Kidney (tissue), 14 donors: ENCODE results near the gene TEX13B. TPM values are rescaled to one million over a fixed set of nuclear protein-coding genes. Genes with fewer than 3 reads are reported as not detected.

Experiments used
- DNase-seq, 5 donors: peaks; one replicate each; pipeline ENCODE4 v3.0.0-alpha.2; 2013 to 2020
- FAIRE-seq: peaks from 2 replicates; lab custom pipeline; 2012; peaks lifted over from hg19 to GRCh38; lab: Jason Lieb, UNC
- H3K27ac ChIP-seq, 2 donors: one replicate each; pipeline ENCODE4 v1.7.0; 2013; ENCODE audit warnings: low read depth in 2 of 2, low read length in 2 of 2, inconsistent platforms in 1 of 2
- H3K27me3 ChIP-seq: one replicate; pipeline ENCODE4 v1.7.1; 2013; ENCODE audit warnings: low read length, inconsistent platforms; ENCODE audit not compliant: control insufficient read depth, insufficient read depth
- H3K36me3 ChIP-seq, 3 donors: one replicate each; pipeline versions ENCODE4 v1.7.0 to v1.7.1; 2013; ENCODE audit warnings: low read length in 3 of 3, control low read depth in 1 of 3, inconsistent platforms in 1 of 3; ENCODE audit not compliant: insufficient read depth in 3 of 3, control insufficient read depth in 2 of 3
- H3K4me1 ChIP-seq, 3 donors: one replicate each; pipeline versions ENCODE4 v1.7.0 to v1.7.1; 2013; ENCODE audit warnings: low read length in 3 of 3, inconsistent platforms in 1 of 3, low read depth in 1 of 3; ENCODE audit not compliant: control insufficient read depth in 2 of 3, insufficient read depth in 2 of 3
- H3K4me3 ChIP-seq, 3 donors: one replicate each; pipeline versions ENCODE4 v1.7.0 to v1.8.1; 2013; ENCODE audit warnings: low read length in 3 of 3, control low read depth in 1 of 3, inconsistent platforms in 1 of 3
- H3K9ac ChIP-seq, 3 donors: one replicate each; pipeline versions ENCODE4 v1.7.0 to v1.7.1; 2013; ENCODE audit warnings: low read length in 3 of 3, control low read depth in 1 of 3, inconsistent platforms in 1 of 3
- H3K9me3 ChIP-seq, 3 donors: one replicate each; pipeline versions ENCODE4 v1.7.0 to v1.7.1; 2013; ENCODE audit warnings: low read length in 3 of 3, control low read depth in 1 of 3, inconsistent platforms in 1 of 3; ENCODE audit not compliant: control insufficient read depth in 2 of 3, insufficient read depth in 1 of 3
- CTCF ChIP-seq: IDR thresholded peaks from 3 replicates; pipeline ENCODE4 v1.5.1; 2012; ENCODE audit warnings: mild to moderate bottlenecking, moderate library complexity, borderline replicate concordance; ENCODE audit not compliant: insufficient read depth; ENCODE audit errors: extremely low read depth
- intact Hi-C: fragments of 100-400 bp; cut with DNase I; formaldehyde crosslinking; loops from one replicate; pipeline ENCODE4 v1.11.1; 2022
- polyA plus RNA-seq: library from polyadenylated mRNA; stranded (reverse); fragments of 350-450 nt; fragmentation: Illumina TruSeq; extraction: RNeasy Lipid Tissue Mini Kit (QIAGEN cat#74804); gene quantifications from one replicate; pipeline ENCODE4 v1.2.3, GENCODE V29; 2014; ENCODE audit warnings: low read depth, low replicate concordance; ENCODE audit not compliant: insufficient read depth
- total RNA-seq: library from RNA; stranded (reverse); fragmentation: NEBNext Ultra II Directional; extraction: Animal tissue kit (Norgen Biotek cat#: 25700); gene quantifications from one replicate; pipeline ENCODE4 v1.2.1, GENCODE V29; 2021
- donor health status: control.
- donor health status: control.
- donor health status: control.
- donor health status: control.
- donor health status: control.
- donor health status: DM: yes; HTN: yes; CAD: no.
- donor health status: Normal renal cell carcinoma (clear cell type).

TEX13B gene
- total and polyA plus RNA-seq, 2 donors from 2014 or later: not detected

- no peak overlapping the region for H3K9ac ChIP-seq
- DNase-seq (peak in 4 of 5 donors; percentile 21 to 39 (median 26)), FAIRE-seq (peak; percentile 82)
- no peaks in the 10 kb centered on the region for H3K27me3 ChIP-seq
- H3K36me3 ChIP-seq: no peaks in the 10 kb centered on the region
- H3K9me3 ChIP-seq: no peaks in the 10 kb centered on the region
- H3K27ac ChIP-seq: no peak overlapping the region
- intact Hi-C loops: no loop called here
- no peak overlapping the region for H3K4me3 ChIP-seq
- peak; percentile 8 for TF ChIP-seq CTCF
- no peaks in the 10 kb centered on the region for H3K4me1 ChIP-seq
Measured at GRCh38 chrX:108001218-108001814, 19.1 kb upstream of the TEX13B start.

- TF ChIP-seq CTCF: no peak
- Histone ChIP-seq H3K4me1 (no peaks in the 10 kb centered on the region), H3K36me3 (no peaks in the 10 kb centered on the region), H3K9ac (no peak overlapping the region), H3K9me3 (no peaks in the 10 kb centered on the region), H3K27ac (no peak overlapping the region), H3K4me3 (no peak overlapping the region), H3K27me3 (no peaks in the 10 kb centered on the region)
- FAIRE-seq (no peak), DNase-seq (no peak)
- intact Hi-C loops: no loop called here
Measured at GRCh38 chrX:108000751-108001150, 18.6 kb upstream of the TEX13B start.

- Histone ChIP-seq H3K27ac (no peak overlapping the region), H3K36me3 (no peaks in the 10 kb centered on the region), H3K9ac (no peak overlapping the region), H3K9me3 (no peaks in the 10 kb centered on the region), H3K4me1 (no peaks in the 10 kb centered on the region), H3K4me3 (no peak overlapping the region), H3K27me3 (no peaks in the 10 kb centered on the region)
- intact Hi-C loops: no loop called here
- FAIRE-seq (no peak), DNase-seq (no peak)
- TF ChIP-seq CTCF: no peak
Measured at GRCh38 chrX:107996124-107996523, 14.0 kb upstream of the TEX13B start.

- no peaks in the 10 kb centered on the region for H3K27me3 ChIP-seq
- peak in 1 of 5 donors; percentile 11 for DNase-seq
- no peaks in the 10 kb centered on the region for H3K9me3 ChIP-seq
- H3K4me1 ChIP-seq: no peaks in the 10 kb centered on the region
- no peak for FAIRE-seq
- TF ChIP-seq CTCF: no peak
- no peak overlapping the region for H3K4me3 ChIP-seq
- intact Hi-C loops: no loop called here
- no peak overlapping the region for H3K9ac ChIP-seq
- no peaks in the 10 kb centered on the region for H3K36me3 ChIP-seq
- H3K27ac ChIP-seq: no peak overlapping the region
Measured at GRCh38 chrX:107985033-107985432, 2.9 kb upstream of the TEX13B start.
